Amygdala (tissue), 56 donors: ENCODE data around the gene MTRFR.
A peak's percentile ranks its signal among the peaks of the same experiment; 100 is the strongest.

Source experiments
- DNase-seq, 56 donors: peaks; one replicate each; lab custom pipeline; 2025; lab: John Stamatoyannopoulos, UW

MTRFR gene

DNA sequence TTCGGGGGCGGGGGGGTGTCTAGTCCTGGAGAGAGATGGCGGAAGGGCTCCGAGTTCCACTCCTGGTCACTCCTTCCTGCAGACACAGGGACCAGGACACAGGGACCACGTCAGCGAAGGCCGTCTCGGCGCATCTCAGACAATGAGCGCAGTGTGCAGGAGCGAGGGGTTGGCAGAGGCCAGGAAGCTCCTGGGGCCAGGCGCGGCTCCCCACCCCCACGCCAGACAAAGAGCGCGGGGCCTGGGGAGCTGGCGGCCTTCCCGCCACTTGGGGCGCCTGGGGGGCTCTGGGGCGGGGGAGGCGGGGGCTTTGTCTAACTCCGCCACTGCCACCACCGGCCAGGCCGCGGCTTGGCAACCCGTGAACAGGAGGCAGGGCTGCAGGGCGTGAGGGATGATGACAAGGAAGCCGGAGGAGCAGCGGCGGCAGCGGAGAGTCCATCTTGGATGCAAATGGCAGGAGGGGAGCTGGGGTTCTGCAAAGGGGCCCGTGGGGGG is 36.2 kb downstream of the MTRFR start:
- peak; percentile 44 to 97 (median 84) for DNase-seq

DNA sequence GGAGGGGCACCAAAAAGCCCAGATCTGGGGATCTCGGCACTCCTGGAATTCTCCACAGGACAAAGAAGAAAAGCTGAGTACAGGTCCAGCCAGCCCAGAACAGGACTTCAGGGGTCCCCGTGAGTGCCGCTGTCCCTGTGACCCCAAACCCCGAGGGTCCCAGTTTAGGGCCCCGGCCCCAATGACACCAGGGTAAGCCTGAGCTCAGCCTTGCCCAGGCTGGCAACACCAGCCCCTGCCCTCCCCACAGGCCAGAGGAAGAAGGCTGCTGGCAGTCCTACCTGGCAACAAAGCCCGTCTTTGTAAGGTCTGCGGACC is 36.6 kb downstream of the MTRFR start:
- DNase-seq, result peak in 8 of 56 donors; percentile 49 to 66 (median 52)

- DNase-seq, result peak in 15 of 56 donors; percentile 19 to 51 (median 34)
These were observed 37.2 kb downstream of the MTRFR start for GRCh38 chr12:123270214-123271000.

GRCh38 chr12:123271001-123271668 is 37.9 kb downstream of the MTRFR start:
- DNase-seq, result peak in 41 of 56 donors; percentile 13 to 79 (median 42)

DNA sequence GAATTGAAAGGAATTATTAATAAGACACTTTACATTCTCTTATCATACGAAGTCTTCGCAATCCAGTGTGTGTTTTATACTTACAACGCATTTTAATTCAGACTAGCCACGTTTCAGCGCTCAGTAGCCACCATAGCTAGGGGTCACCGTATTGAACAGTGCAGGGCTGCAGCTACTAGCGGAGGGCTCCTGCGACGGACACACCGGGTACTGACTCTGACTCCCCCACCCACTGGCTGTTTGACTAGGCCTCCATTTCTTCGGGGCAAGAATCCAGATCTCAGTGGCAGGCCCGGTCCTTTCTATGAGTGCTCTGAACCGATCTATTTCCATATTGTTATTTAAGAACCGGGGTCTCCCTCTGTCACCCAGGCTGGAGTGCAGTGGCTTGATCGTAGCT is 39.9 kb downstream of the MTRFR start:
- no peak for DNase-seq

DNA sequence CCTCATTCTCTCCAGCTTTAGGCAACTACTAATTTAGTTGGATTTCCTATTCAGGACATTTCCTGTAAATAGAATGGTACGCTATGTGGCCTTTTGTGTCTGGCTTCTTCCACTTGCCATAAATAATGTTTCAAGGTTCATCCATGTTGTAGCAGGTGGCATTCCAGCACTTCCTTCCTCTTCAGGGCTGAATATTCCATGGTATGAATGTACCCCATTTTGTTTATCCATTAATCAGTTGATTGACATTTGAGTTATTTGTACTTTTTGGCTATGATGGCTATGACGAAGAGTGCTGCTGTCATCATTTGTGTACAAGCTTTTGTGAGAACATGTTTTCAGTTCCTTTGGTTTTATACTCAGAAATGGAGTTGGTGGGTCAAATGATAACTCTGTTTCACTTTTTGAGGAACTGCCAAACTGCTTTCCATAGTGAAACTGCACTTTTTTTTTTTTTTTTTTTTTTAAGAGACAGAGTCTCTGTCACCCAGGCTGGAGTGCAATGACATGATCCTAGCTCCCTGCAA is 44.9 kb downstream of the MTRFR start:
- DNase-seq, result no peak

DNA sequence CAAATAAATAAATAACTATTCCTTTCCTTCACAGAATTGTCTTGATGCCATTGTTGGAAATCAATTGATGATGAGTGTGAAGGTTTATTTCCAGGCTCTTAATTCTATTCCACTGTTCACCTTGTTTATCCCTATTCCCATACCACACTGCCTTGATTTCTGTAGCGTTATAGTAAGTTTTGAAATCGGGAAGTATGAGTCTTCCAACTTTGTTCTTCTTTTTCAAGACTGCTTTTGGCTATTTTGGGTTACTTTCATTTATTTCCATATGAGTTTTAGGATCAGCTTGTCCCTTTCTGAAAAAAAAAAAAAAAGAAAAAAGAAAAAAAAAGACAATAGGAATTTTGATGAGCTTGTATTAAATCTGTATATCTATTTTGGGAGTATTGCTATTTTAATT is 47.7 kb downstream of the MTRFR start:
- no peak for DNase-seq

GRCh38 chr12:123282111-123282510 is 48.9 kb downstream of the MTRFR start:
- no peak for DNase-seq

DNA sequence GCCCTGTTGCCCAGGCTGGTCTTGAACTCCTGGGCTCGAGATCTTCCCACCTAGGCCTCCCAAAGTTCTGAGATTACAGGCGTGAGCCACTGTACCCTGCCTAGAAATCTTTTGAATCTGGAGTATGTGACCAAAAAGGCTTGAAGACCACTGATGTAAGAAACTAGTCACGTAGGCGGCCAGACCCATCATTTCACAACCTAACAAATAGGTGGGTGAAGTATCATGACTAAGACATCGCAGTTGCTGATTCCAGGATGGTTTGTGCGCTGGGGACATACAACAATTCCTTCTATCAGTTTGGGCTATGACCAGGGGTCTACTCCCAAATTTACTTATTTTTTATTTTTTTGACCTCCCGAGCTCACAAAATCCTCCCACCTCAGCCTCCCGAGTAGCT is 50.2 kb downstream of the MTRFR start:
- no peak for DNase-seq

- no peak for DNase-seq
These were observed 51.4 kb downstream of the MTRFR start for GRCh38 chr12:123284669-123285068.

DNA sequence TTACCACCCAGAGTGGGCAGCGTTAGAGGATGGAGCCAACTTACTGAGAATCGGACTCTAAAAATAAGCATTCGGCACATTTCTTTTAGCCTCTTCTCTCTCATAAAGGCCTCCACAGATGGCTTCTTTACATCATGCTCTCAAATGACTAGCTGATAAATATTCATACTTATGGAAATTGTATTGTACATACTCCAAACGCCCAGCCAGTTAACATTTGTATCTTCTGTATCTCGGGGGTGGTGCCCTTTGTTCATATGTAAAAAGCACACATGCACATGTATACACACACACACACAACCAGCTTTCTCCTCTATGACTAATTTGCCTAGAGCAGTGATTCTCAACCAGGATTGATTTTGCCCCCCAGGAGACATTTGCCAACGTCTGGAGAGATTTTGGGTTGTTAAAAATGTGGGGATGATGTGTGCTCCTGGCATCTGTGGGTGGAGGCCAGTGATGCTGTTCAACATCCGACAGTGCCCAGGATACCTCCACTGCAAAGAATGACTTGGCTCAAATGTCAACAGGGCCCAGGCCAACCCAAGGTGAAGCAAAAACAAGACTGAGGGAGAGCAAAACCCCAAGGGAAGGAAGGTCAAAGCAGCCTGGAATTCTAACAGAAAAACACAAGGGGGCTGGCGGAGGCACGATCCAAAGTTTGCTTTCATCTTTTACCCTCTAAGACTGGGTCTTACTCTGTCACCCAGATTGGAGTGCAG is 53.6 kb downstream of the MTRFR start:
- no peak for DNase-seq

- peak in 2 of 56 donors; percentile 9 to 17 for DNase-seq
These were observed 55.6 kb downstream of the MTRFR start for GRCh38 chr12:123288751-123289346.

DNA sequence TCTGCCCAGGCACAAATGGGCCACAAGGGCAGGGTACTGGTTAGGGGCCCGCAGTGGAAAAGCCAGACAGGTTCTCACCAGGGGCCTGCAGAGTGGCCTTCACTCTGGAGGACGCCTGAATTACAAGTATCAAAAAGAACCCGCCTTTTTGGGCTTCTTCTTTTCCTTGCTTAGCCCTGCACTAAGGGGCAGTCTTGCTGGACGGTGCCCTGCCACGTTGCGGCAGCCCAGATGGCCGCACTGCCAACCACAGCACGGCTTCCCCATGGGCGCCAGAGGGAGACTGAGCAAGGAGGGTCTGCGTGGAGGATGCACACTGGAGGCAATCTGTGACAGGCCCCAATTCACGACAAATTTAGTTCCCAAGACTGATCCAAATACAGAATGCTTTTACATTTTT is 56.7 kb downstream of the MTRFR start:
- no peak for DNase-seq

DNA sequence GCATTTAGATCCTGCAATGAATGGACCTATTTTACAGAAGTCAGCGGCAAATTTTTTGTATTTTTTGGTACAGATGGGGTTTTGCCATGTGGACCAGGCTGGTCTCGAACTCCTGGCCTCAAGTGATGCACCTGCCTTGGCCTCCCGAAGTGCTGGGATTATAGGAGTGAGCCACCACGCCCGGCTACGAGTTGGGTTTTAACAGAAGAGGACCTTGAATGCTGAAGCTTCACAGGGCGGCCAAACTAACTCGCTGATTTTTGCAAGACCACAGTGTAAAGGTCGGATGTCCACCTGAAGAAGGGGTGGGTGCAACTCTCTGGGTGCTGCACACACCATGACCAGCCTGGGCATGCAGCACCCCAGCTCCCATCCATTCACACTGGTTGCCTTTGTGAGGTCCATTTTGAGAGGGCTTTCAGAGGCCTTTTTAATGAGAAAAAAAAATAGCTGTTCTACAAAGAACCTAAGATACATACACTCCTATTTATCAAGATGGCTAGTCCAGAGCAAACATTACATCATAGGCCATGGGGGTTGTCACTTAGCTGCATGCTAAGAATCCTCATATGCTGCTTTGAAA is 60.0 kb downstream of the MTRFR start:
- no peak for DNase-seq

GRCh38 chr12:123305136-123305535 is 71.9 kb downstream of the MTRFR start:
- no peak for DNase-seq

- no peak for DNase-seq
These were observed 73.0 kb downstream of the MTRFR start for GRCh38 chr12:123306200-123306599.
